Ishikawa (cell line): ENCODE data around the gene ZBTB33.

ENCODE experiments used
- NFIC ChIP-seq: IDR thresholded peaks from 2 replicates; pipeline ENCODE4 v1.6.1; 2012
- RAD21 ChIP-seq: IDR thresholded peaks from 2 replicates; pipeline ENCODE4 v1.6.1; 2012; ENCODE audit warnings: low read depth
- TAF1 ChIP-seq: IDR thresholded peaks from 2 replicates; pipeline ENCODE4 v1.6.1; 2012; ENCODE audit warnings: low read depth, mild to moderate bottlenecking
- TCF12 ChIP-seq: IDR thresholded peaks from 2 replicates; pipeline ENCODE4 v1.6.1; 2012; ENCODE audit warnings: low read depth
- TEAD4 ChIP-seq: IDR thresholded peaks from 2 replicates; pipeline ENCODE4 v1.6.1; 2012
- YY1 ChIP-seq: IDR thresholded peaks from 2 replicates; pipeline ENCODE4 v1.6.1; 2012; ENCODE audit warnings: low read depth

GRCh38 chrX:120299928-120300327 is 49.3 kb downstream of the ZBTB33 start:
- TF ChIP-seq TEAD4 (no peak), TCF12 (no peak), NFIC (no peak), RAD21 (no peak), YY1 (no peak), TAF1 (no peak)
